ENCODE results near the gene SGK1.

The SGK1 gene

DNA sequence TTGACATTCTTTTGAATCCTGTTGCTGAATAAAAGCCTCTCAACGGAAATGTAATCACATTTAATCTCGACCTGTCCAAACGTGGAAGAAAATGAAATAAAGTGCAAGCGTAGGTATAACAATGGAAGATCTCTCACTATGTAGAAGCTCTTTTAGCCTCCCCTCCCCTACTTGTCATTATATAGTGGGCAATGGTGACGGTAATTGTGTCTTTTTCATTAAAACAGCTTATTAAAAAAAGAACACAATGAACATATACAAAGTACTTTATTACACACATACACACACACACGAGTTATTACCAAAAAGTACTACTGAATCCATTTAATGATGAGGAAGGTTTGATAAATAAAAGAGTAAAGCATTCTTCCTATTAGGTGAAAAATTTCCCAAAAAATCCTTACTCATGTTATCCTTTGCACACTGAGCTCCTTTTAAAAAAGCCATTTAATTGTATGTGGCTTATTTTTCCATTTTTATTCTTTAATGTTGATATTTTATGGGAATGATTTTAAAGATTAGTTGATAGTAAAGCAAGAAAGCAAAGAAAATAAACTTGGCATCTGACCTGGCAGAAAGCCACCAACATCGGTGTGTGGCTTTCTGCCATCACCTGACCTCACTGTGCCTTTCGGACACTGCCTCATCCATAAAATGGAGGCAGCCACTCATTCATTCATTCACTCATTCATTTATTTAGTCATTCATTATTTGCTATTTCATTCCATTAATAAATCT, 493 bp upstream of the SGK1 start:
- H3K36me3 ChIP-seq (replicated peaks; ENCODE audit: low read depth, low read length) = peaks cover 7% of the 10 kb centered on the region
- no peak overlapping the region for H3K27ac ChIP-seq (ENCODE audit: low read length)
- no peaks in the 10 kb centered on the region for H3K79me2 ChIP-seq (ENCODE audit: low read length)
- peak overlapping the region; percentile 57 for H3K9ac ChIP-seq (ENCODE audit: low read length)
- 0 out of 2 replicates have a peak, but pooled peaks cover 7% of the 10 kb centered on the region for H3K9me3 ChIP-seq (ENCODE audit: insufficient read depth, low read length)
- peak overlapping the region; percentile 76; the same call in 1 of the 2 replicates for H2AFZ ChIP-seq (ENCODE audit: low read depth, low read length)
- H3K27me3 ChIP-seq (ENCODE audit: low read depth, low read length) = peaks cover 5% of the 10 kb centered on the region; the same call in 1 of the 2 replicates
- peak overlapping the region; percentile 94 for H3K4me2 ChIP-seq (ENCODE audit: low read length)
- peak overlapping the region; percentile 86 for H3K4me3 ChIP-seq (ENCODE audit: low read length)
- H3K4me1 ChIP-seq (ENCODE audit: low read length) = peaks cover 20% of the 10 kb centered on the region
- no peaks in the 10 kb centered on the region for H4K20me1 ChIP-seq (ENCODE audit: insufficient read depth, low read length)
- TF ChIP-seq, protein P1, sequence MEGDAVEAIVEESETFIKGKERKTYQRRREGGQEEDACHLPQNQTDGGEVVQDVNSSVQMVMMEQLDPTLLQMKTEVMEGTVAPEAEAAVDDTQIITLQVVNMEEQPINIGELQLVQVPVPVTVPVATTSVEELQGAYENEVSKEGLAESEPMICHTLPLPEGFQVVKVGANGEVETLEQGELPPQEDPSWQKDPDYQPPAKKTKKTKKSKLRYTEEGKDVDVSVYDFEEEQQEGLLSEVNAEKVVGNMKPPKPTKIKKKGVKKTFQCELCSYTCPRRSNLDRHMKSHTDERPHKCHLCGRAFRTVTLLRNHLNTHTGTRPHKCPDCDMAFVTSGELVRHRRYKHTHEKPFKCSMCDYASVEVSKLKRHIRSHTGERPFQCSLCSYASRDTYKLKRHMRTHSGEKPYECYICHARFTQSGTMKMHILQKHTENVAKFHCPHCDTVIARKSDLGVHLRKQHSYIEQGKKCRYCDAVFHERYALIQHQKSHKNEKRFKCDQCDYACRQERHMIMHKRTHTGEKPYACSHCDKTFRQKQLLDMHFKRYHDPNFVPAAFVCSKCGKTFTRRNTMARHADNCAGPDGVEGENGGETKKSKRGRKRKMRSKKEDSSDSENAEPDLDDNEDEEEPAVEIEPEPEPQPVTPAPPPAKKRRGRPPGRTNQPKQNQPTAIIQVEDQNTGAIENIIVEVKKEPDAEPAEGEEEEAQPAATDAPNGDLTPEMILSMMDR (IDR thresholded peaks at IDR 0.05; ENCODE audit: low read depth, low read length) = no peak
- no peak for TF ChIP-seq EZH2phosphoT487 (IDR thresholded peaks at IDR 0.05; ENCODE audit: low read depth)

DNA sequence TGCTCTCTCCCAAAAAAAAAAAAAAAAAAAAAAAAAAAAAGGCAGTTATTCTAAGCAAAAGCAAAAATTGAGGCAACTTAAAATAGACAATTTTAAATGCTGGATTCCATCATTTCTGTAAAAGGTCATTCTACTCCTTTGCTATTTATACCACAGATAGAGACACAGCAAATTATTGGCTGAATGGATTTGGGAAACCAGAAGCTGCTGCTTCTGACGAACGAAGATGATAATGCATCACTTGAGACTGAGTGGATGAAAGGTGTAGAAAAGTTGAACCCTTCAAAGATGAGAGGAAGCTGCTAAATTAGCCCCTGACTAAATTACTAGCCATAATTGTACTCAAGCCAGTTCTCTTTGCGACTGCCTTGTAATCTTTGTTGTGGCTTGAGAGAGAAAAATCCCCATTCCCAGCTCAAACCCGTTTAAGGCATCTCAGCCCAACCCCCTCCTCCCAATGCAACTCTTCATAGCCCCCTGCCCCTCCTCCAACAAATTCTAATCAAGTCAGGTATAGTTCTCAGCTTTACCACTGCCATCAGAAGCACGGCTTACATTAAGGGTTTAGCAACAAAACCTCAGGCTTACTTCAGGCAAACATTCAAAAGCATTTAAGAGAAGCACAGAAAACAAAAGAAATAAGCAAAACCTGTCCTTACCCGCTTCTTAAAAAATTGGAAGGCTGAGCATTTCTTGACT, 1.0 kb downstream of the SGK1 start:
- H3K4me3 ChIP-seq (ENCODE audit: low read length) = peak overlapping the region; percentile 86
- peaks cover 5% of the 10 kb centered on the region; the same call in 1 of the 2 replicates for H3K27me3 ChIP-seq (ENCODE audit: low read depth, low read length)
- H3K27ac ChIP-seq (ENCODE audit: low read length) = no peak overlapping the region
- peak overlapping the region; percentile 76 for H2AFZ ChIP-seq (ENCODE audit: low read depth, low read length)
- no peaks in the 10 kb centered on the region for H3K79me2 ChIP-seq (ENCODE audit: low read length)
- H3K9me3 ChIP-seq (ENCODE audit: insufficient read depth, low read length) = 0 out of 2 replicates have a peak, but pooled peaks cover 7% of the 10 kb centered on the region
- H3K36me3 ChIP-seq (replicated peaks; ENCODE audit: low read depth, low read length) = peaks cover 7% of the 10 kb centered on the region
- H3K4me2 ChIP-seq (ENCODE audit: low read length) = peak overlapping the region; percentile 94
- no peak for TF ChIP-seq EZH2phosphoT487 (IDR thresholded peaks at IDR 0.05; ENCODE audit: low read depth)
- TF ChIP-seq, protein P1 (IDR thresholded peaks at IDR 0.05; ENCODE audit: low read depth, low read length) = no peak
- peaks cover 27% of the 10 kb centered on the region for H3K4me1 ChIP-seq (ENCODE audit: low read length)
- no peaks in the 10 kb centered on the region for H4K20me1 ChIP-seq (ENCODE audit: insufficient read depth, low read length)
- peak overlapping the region; percentile 57 for H3K9ac ChIP-seq (ENCODE audit: low read length)

DNA sequence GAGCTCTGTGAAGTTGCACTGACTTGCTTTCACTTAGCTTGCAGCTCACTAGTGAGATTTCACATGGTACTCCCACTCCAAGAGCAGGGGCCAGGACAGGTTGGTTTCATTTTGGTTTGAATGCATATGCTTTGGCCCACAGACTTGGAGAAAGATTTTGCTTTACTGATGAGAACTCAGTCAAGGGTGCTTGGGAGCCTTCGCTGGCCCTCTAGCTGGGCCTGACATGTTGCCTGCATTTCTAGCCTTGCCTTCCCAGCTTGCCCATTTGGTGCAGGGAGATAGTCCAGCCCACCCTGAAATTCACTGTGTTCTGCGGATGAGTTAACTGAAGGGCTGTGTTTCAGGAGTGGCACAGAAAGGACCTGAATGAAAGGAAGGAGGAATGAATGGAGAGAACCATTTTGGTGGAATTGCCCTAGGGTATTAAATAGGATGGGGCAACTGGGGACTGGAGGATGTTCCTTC, 1.9 kb downstream of the SGK1 start:
- Histone ChIP-seq H3K9me3 (ENCODE audit: insufficient read depth, low read length) (0 out of 2 replicates have a peak, but pooled peaks cover 7% of the 10 kb centered on the region), H4K20me1 (ENCODE audit: insufficient read depth, low read length) (no peaks in the 10 kb centered on the region), H3K79me2 (ENCODE audit: low read length) (no peaks in the 10 kb centered on the region), H3K27me3 (ENCODE audit: low read depth, low read length) (peaks cover 5% of the 10 kb centered on the region; the same call in 1 of the 2 replicates), H3K9ac (ENCODE audit: low read length) (no peak overlapping the region), H3K4me1 (ENCODE audit: low read length) (peaks cover 27% of the 10 kb centered on the region), H3K4me2 (ENCODE audit: low read length) (no peak overlapping the region), H3K36me3 (replicated peaks; ENCODE audit: low read depth, low read length) (peaks cover 7% of the 10 kb centered on the region), H3K27ac (ENCODE audit: low read length) (no peak overlapping the region), H2AFZ (ENCODE audit: low read depth, low read length) (no peak overlapping the region), H3K4me3 (ENCODE audit: low read length) (no peak overlapping the region)
- no peak for TF ChIP-seq EZH2phosphoT487 (IDR thresholded peaks at IDR 0.05; ENCODE audit: low read depth)
- TF ChIP-seq, protein P1 (IDR thresholded peaks at IDR 0.05; ENCODE audit: low read depth, low read length) = no peak

DNA sequence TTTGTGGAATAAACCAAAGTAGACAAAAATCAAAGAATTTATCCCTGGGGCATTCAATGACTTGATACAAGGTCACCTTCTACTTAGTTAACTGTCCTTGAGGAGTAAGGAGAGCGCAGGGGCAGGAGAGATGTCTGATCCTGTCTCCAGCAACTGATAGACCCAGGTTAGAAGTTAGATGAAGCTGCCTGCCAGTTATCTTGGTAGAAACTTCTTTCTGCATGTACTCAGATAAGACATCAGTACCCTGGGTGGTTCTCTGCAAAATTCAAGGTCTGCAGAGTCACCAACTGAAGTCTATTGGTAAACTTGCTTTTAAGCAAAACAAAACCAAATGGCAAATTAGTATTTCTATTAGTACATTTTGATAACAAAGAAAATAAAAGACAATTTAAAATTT, 2.7 kb downstream of the SGK1 start:
- Histone ChIP-seq H3K36me3 (replicated peaks; ENCODE audit: low read depth, low read length) (peaks cover 7% of the 10 kb centered on the region), H3K4me1 (ENCODE audit: low read length) (peaks cover 27% of the 10 kb centered on the region), H3K27ac (ENCODE audit: low read length) (no peak overlapping the region), H2AFZ (ENCODE audit: low read depth, low read length) (no peak overlapping the region), H3K4me2 (ENCODE audit: low read length) (no peak overlapping the region), H4K20me1 (ENCODE audit: insufficient read depth, low read length) (no peaks in the 10 kb centered on the region), H3K9ac (ENCODE audit: low read length) (no peak overlapping the region), H3K27me3 (ENCODE audit: low read depth, low read length) (peaks cover 5% of the 10 kb centered on the region; the same call in 1 of the 2 replicates), H3K9me3 (ENCODE audit: insufficient read depth, low read length) (0 out of 2 replicates have a peak, but pooled peaks cover 7% of the 10 kb centered on the region), H3K4me3 (ENCODE audit: low read length) (no peak overlapping the region), H3K79me2 (ENCODE audit: low read length) (no peaks in the 10 kb centered on the region)
- TF ChIP-seq EZH2phosphoT487 (IDR thresholded peaks at IDR 0.05; ENCODE audit: low read depth) = no peak
- TF ChIP-seq, protein P1 (IDR thresholded peaks at IDR 0.05; ENCODE audit: low read depth, low read length) = no peak
